Neural progenitor cell (in vitro differentiated cells): ENCODE measurements around the gene RRP7A. TPM values are rescaled to one million over a fixed set of nuclear protein-coding genes. Genes with fewer than 3 reads are reported as not detected.
"Not testable (repeated sequence)": the region's sequence is repeated elsewhere in the genome, so short reads cannot be mapped to it uniquely, and the experiment has no call there.

Experiments
- DNase-seq: peaks from one replicate; pipeline ENCODE4 v3.0.0-alpha.2; 2016; ENCODE audit warnings: low spot score
- H2AFZ ChIP-seq: fragments of 200-600 bp; sonication (generic); replicated peaks from 2 replicates; pipeline ENCODE4 v1.6.1; 2016; ENCODE audit warnings: antibody characterized with exemption
- H3F3A ChIP-seq: fragments of 200-600 bp; sonication (generic); 2 replicates; pipeline ENCODE4 v1.6.1; 2016; ENCODE audit warnings: antibody characterized with exemption, low read depth
- H3K27ac ChIP-seq: fragments of 200-600 bp; sonication (generic); 2 replicates; pipeline ENCODE4 v1.5.1; 2016; ENCODE audit warnings: mild to moderate bottlenecking
- H3K27me3 ChIP-seq: fragments of 200-600 bp; sonication (generic); 2 replicates; pipeline ENCODE4 v1.6.1; 2016; ENCODE audit warnings: mild to moderate bottlenecking, moderate library complexity
- H3K36me3 ChIP-seq: fragments of 200-600 bp; sonication (generic); 2 replicates; pipeline ENCODE4 v1.5.1; 2016
- H3K4me1 ChIP-seq: fragments of 200-600 bp; sonication (generic); 2 replicates; pipeline ENCODE4 v1.6.1; 2016; ENCODE audit warnings: mixed run types
- H3K4me2 ChIP-seq: fragments of 200-600 bp; sonication (generic); 2 replicates; pipeline ENCODE4 v1.6.1; 2016
- H3K4me3 ChIP-seq: fragments of 200-600 bp; sonication (generic); 2 replicates; pipeline ENCODE4 v1.5.1; 2016
- H3K79me2 ChIP-seq: fragments of 200-600 bp; sonication (generic); 2 replicates; pipeline ENCODE4 v1.6.1; 2016; ENCODE audit warnings: low read depth
- H3K9ac ChIP-seq: fragments of 200-600 bp; sonication (generic); 2 replicates; pipeline ENCODE4 v1.6.1; 2016
- H3K9me3 ChIP-seq: fragments of 200-600 bp; sonication (generic); 2 replicates; pipeline ENCODE4 v1.5.1; 2016; ENCODE audit warnings: low read depth
- H4K20me1 ChIP-seq: fragments of 200-600 bp; sonication (generic); 2 replicates; pipeline ENCODE4 v1.6.1; 2016; ENCODE audit warnings: low read depth
- H3K27ac Mint-ChIP-seq: 3 replicates; pipeline ENCODE4 v1.8.0; 2021; ENCODE audit warnings: mixed read lengths
- H3K27me3 Mint-ChIP-seq: 2 replicates; pipeline ENCODE4 v1.8.0; 2022; ENCODE audit warnings: low read depth, mild to moderate bottlenecking, inconsistent platforms, moderate library complexity, mixed read lengths; ENCODE audit not compliant: insufficient read depth
- H3K36me3 Mint-ChIP-seq: 3 replicates; pipeline ENCODE4 v1.8.0; 2021; ENCODE audit warnings: mixed read lengths
- H3K4me1 Mint-ChIP-seq: 3 replicates; pipeline ENCODE4 v1.8.0; 2021; ENCODE audit warnings: mixed read lengths
- H3K4me3 Mint-ChIP-seq: 3 replicates; pipeline ENCODE4 v1.8.0; 2021; ENCODE audit warnings: mild to moderate bottlenecking, moderate library complexity, mixed read lengths
- H3K9me3 Mint-ChIP-seq: 3 replicates; pipeline ENCODE4 v1.8.0; 2020; ENCODE audit warnings: mixed read lengths
- CTCF ChIP-seq: fragments of 200-600 bp; sonication (generic); IDR thresholded peaks from 2 replicates; pipeline ENCODE4 v1.5.1; 2017; ENCODE audit warnings: antibody characterized with exemption, mild to moderate bottlenecking
- EZH2 ChIP-seq: fragments of 200-600 bp; sonication (generic); IDR thresholded peaks from 2 replicates; pipeline ENCODE4 v1.6.1; 2017; ENCODE audit warnings: antibody characterized with exemption, mild to moderate bottlenecking, moderate library complexity
- EZH2phosphoT487 ChIP-seq: fragments of 200-600 bp; sonication (generic); IDR thresholded peaks from 2 replicates; pipeline ENCODE4 v1.6.1; 2017; ENCODE audit warnings: antibody characterized with exemption
- total RNA-seq: library from RNA; depleted of rRNA; stranded (reverse); fragments of >200 nt; gene quantifications from 2 replicates; pipeline ENCODE4 v1.2.3, GENCODE V29; 2015; ENCODE audit warnings: low replicate concordance

RRP7A gene
- total RNA-seq, 1 donor from 2014 or later, result 15.2 TPM

- Histone ChIP-seq H3K9ac (no peak overlapping the region), H2AFZ (no peak overlapping the region), H3K4me1 (no peaks in the 10 kb centered on the region), H4K20me1 (peaks cover 4% of the 10 kb centered on the region), H3K4me2 (no peak overlapping the region), H3K27ac (no peak overlapping the region), H3K79me2 (no peaks in the 10 kb centered on the region), H3K4me3 (no peak overlapping the region), H3F3A (no peaks in the 10 kb centered on the region), H3K27me3 (no peaks in the 10 kb centered on the region), H3K36me3 (no peaks in the 10 kb centered on the region), H3K9me3 (no peaks in the 10 kb centered on the region)
- TF ChIP-seq EZH2phosphoT487, result no peak
- peak; percentile 71 for TF ChIP-seq CTCF
- H3K9me3 Mint-ChIP-seq, result no peaks in the 10 kb centered on the region
- H3K36me3 Mint-ChIP-seq, result peaks cover 8% of the 10 kb centered on the region
- peaks cover 7% of the 10 kb centered on the region for H3K27me3 Mint-ChIP-seq
- peak; percentile 70 for DNase-seq
- no peak overlapping the region for H3K4me3 Mint-ChIP-seq
- H3K27ac Mint-ChIP-seq, result no peak overlapping the region
- H3K4me1 Mint-ChIP-seq, result peaks cover 13% of the 10 kb centered on the region
Measured at GRCh38 chr22:42560781-42561180, 41.2 kb upstream of the RRP7A start.

- H3K4me3 Mint-ChIP-seq, result no peak overlapping the region
- no peak for DNase-seq
- H3K36me3 Mint-ChIP-seq, result peaks cover 5% of the 10 kb centered on the region
- no peaks in the 10 kb centered on the region for H3K79me2 ChIP-seq
- H2AFZ ChIP-seq, result no peak overlapping the region
- no peaks in the 10 kb centered on the region for H3K4me1 ChIP-seq
- peaks cover 7% of the 10 kb centered on the region for H3K27me3 Mint-ChIP-seq
- H3K4me3 ChIP-seq, result no peak overlapping the region
- no peak overlapping the region for H3K27ac ChIP-seq
- no peak for TF ChIP-seq CTCF
- no peak for TF ChIP-seq EZH2phosphoT487
- no peak for TF ChIP-seq EZH2
- no peaks in the 10 kb centered on the region for H3K9me3 ChIP-seq
- peaks cover 4% of the 10 kb centered on the region for H4K20me1 ChIP-seq
- H3K36me3 ChIP-seq, result no peaks in the 10 kb centered on the region
- H3K9ac ChIP-seq, result no peak overlapping the region
- H3K4me1 Mint-ChIP-seq, result peaks cover 13% of the 10 kb centered on the region
- H3F3A ChIP-seq, result no peaks in the 10 kb centered on the region
- no peak overlapping the region for H3K4me2 ChIP-seq
- no peak overlapping the region for H3K27ac Mint-ChIP-seq
- H3K27me3 ChIP-seq, result no peaks in the 10 kb centered on the region
- H3K9me3 Mint-ChIP-seq, result no peaks in the 10 kb centered on the region
Measured at GRCh38 chr22:42560381-42560780, 40.8 kb upstream of the RRP7A start.

GRCh38 chr22:42553475-42554361 lies 34.1 kb upstream of the RRP7A start, which contains the start of gene SERHL2:
Gene SERHL2 (plus strand): TSS chr22:42553956. CDS start chr22:42554021, 65 bp downstream.
- peaks cover 19% of the 10 kb centered on the region for H3K27me3 Mint-ChIP-seq
- DNase-seq, result peak; percentile 93
- Histone ChIP-seq H3K79me2 (no peaks in the 10 kb centered on the region), H3K36me3 (no peaks in the 10 kb centered on the region), H3K9me3 (peaks cover 8% of the 10 kb centered on the region), H3F3A (peaks cover 22% of the 10 kb centered on the region), H3K4me1 (peaks cover 6% of the 10 kb centered on the region), H3K27ac (no peak within 1 kb of the TSS), H3K9ac (no peak within 1 kb of the TSS), H3K4me2 (peak within 1 kb of the TSS; percentile 80), H2AFZ (peak within 1 kb of the TSS; percentile 35), H3K4me3 (peak within 1 kb of the TSS; percentile 53), H3K27me3 (peaks cover 22% of the 10 kb centered on the region), H4K20me1 (no peaks in the 10 kb centered on the region)
- no peak for TF ChIP-seq CTCF
- TF ChIP-seq EZH2phosphoT487, result peak; percentile 35
- peak; percentile 41 for TF ChIP-seq EZH2
- peak within 1 kb of the TSS; percentile 80 for H3K4me3 Mint-ChIP-seq
- H3K4me1 Mint-ChIP-seq, result peaks cover 19% of the 10 kb centered on the region
- H3K9me3 Mint-ChIP-seq, result peaks cover 15% of the 10 kb centered on the region
- H3K36me3 Mint-ChIP-seq, result peaks cover 6% of the 10 kb centered on the region
- peak within 1 kb of the TSS; percentile 57 for H3K27ac Mint-ChIP-seq

- not testable (repeated sequence) for H3K4me3 ChIP-seq, H3K36me3 Mint-ChIP-seq, H2AFZ ChIP-seq, H3K9me3 ChIP-seq, DNase-seq, H3K4me2 ChIP-seq, H4K20me1 ChIP-seq, H3K27ac Mint-ChIP-seq, H3K4me1 ChIP-seq, H3K4me3 Mint-ChIP-seq, H3K27ac ChIP-seq, H3K36me3 ChIP-seq, H3K79me2 ChIP-seq, H3K9ac ChIP-seq
- H3K4me1 Mint-ChIP-seq, result peaks cover 19% of the 10 kb centered on the region
- H3F3A ChIP-seq, result peaks cover 22% of the 10 kb centered on the region
- H3K27me3 Mint-ChIP-seq, result peaks cover 22% of the 10 kb centered on the region
- peaks cover 15% of the 10 kb centered on the region for H3K9me3 Mint-ChIP-seq
- H3K27me3 ChIP-seq, result peaks cover 27% of the 10 kb centered on the region
Measured at GRCh38 chr22:42552294-42552647, 32.7 kb upstream of the RRP7A start.
